ENCODE data around the gene PLEKHH3. TPM values are rescaled to one million over a fixed set of nuclear protein-coding genes. Genes with fewer than 3 reads are reported as not detected.
A peak's percentile ranks its signal among the peaks of the same experiment; 100 is the strongest.

PLEKHH3 gene
- total RNA-seq, 2 donors from 2014 or later = 13.7 to 24.3 TPM

DNA sequence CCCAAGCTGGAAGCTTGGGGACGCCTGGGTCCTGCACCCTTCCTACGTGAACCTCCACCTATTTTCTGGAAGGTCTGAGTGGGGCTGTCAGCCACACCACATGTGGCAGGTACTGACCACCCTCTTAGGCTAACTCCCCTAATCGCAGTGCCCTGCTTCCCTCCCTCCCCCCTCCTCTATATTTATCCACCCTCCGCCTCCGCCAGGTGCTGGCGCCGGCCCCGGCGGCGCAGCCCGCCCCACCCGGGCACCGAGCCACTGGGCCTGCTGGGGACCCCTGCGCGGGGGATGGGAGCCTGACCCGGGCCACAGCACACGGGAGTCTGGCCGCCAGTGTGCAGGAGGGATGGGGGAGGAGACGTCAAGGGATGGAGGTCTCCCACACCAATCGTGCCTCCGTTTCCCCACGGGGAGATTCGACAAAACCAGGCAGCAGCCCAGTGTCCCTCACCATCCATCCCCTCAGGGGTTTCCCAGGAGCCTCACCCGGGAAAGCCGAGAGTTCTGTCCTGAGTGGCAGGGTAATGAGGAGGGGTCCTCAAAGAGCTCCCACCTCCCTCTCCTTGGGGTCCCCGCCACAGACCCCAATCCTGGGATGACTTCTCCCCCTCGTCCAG lies 1.3 kb downstream of the PLEKHH3 start:
- H3K9ac ChIP-seq (ENCODE audit: extremely low read depth, low read length, poor library complexity, severe bottlenecking) = peak overlapping the region; percentile 38
- TF ChIP-seq CTCF (conservative IDR thresholded peaks at IDR 0.05) = no peak
- H3K36me3 ChIP-seq (ENCODE audit: control insufficient read depth, insufficient read depth, low read length) = no peaks in the 10 kb centered on the region
- Mint-ChIP-seq H3K27ac (no peak overlapping the region), H3K4me3 (peak overlapping the region; percentile 75), H3K36me3 (ENCODE audit: low read depth) (peaks cover 2% of the 10 kb centered on the region), H3K9me3 (no peaks in the 10 kb centered on the region), H3K27me3 (ENCODE audit: insufficient read depth) (peaks cover 66% of the 10 kb centered on the region), H3K4me1 (peaks cover 20% of the 10 kb centered on the region)
- H3K4me1 ChIP-seq (ENCODE audit: control insufficient read depth, insufficient read depth, low read length) = peaks cover 9% of the 10 kb centered on the region
- peaks cover 56% of the 10 kb centered on the region for H3K27me3 ChIP-seq (ENCODE audit: control insufficient read depth, insufficient read depth, low read length, poor library complexity, severe bottlenecking)
- H3K4me3 ChIP-seq (ENCODE audit: low read length) = peak overlapping the region; percentile 82
- DNase-seq = no peak
- no peak overlapping the region for H3K27ac ChIP-seq (ENCODE audit: low read depth, low read length)
- WGBS, 2 experiments (ENCODE audit: insufficient coverage in 1 of 2, insufficient read length in 1 of 2) = 5 to 9% methylated on average over 3 to 23 of the region's 27 CpGs
- H3K9me3 ChIP-seq (ENCODE audit: control insufficient read depth, low read length) = no peaks in the 10 kb centered on the region

GRCh38 chr17:42674755-42675347 lies 1.9 kb downstream of the PLEKHH3 start:
- H3K27me3 ChIP-seq (ENCODE audit: control insufficient read depth, insufficient read depth, low read length, poor library complexity, severe bottlenecking) = peaks cover 56% of the 10 kb centered on the region
- peak overlapping the region; percentile 75 for H3K4me3 Mint-ChIP-seq
- H3K9ac ChIP-seq (ENCODE audit: extremely low read depth, low read length, poor library complexity, severe bottlenecking) = no peak overlapping the region
- no peak for TF ChIP-seq CTCF (conservative IDR thresholded peaks at IDR 0.05)
- no peaks in the 10 kb centered on the region for H3K9me3 Mint-ChIP-seq
- H3K36me3 Mint-ChIP-seq (ENCODE audit: low read depth) = peaks cover 2% of the 10 kb centered on the region
- peak overlapping the region; percentile 82 for H3K4me3 ChIP-seq (ENCODE audit: low read length)
- peaks cover 20% of the 10 kb centered on the region for H3K4me1 Mint-ChIP-seq
- peaks cover 9% of the 10 kb centered on the region for H3K4me1 ChIP-seq (ENCODE audit: control insufficient read depth, insufficient read depth, low read length)
- WGBS, 2 experiments (ENCODE audit: insufficient coverage in 1 of 2, insufficient read length in 1 of 2) = 36 to 40% methylated on average over 1 to 9 of the region's 9 CpGs
- no peaks in the 10 kb centered on the region for H3K9me3 ChIP-seq (ENCODE audit: control insufficient read depth, low read length)
- no peak overlapping the region for H3K27ac ChIP-seq (ENCODE audit: low read depth, low read length)
- H3K36me3 ChIP-seq (ENCODE audit: control insufficient read depth, insufficient read depth, low read length) = no peaks in the 10 kb centered on the region
- peak; percentile 93 for DNase-seq
- no peak overlapping the region for H3K27ac Mint-ChIP-seq
- peaks cover 62% of the 10 kb centered on the region for H3K27me3 Mint-ChIP-seq (ENCODE audit: insufficient read depth)

- peaks cover 4% of the 10 kb centered on the region for H3K36me3 Mint-ChIP-seq (ENCODE audit: low read depth)
- H3K27me3 Mint-ChIP-seq (ENCODE audit: insufficient read depth) = peaks cover 67% of the 10 kb centered on the region
- Histone ChIP-seq H3K36me3 (ENCODE audit: control insufficient read depth, insufficient read depth, low read length) (no peaks in the 10 kb centered on the region), H3K9me3 (ENCODE audit: control insufficient read depth, low read length) (no peaks in the 10 kb centered on the region), H3K9ac (ENCODE audit: extremely low read depth, low read length, poor library complexity, severe bottlenecking) (no peak overlapping the region), H3K27me3 (ENCODE audit: control insufficient read depth, insufficient read depth, low read length, poor library complexity, severe bottlenecking) (peaks cover 56% of the 10 kb centered on the region), H3K4me1 (ENCODE audit: control insufficient read depth, insufficient read depth, low read length) (peaks cover 6% of the 10 kb centered on the region), H3K27ac (ENCODE audit: low read depth, low read length) (no peak overlapping the region), H3K4me3 (ENCODE audit: low read length) (no peak overlapping the region)
- peak; percentile 87 for TF ChIP-seq CTCF (conservative IDR thresholded peaks at IDR 0.05)
- H3K9me3 Mint-ChIP-seq = no peaks in the 10 kb centered on the region
- no peak overlapping the region for H3K27ac Mint-ChIP-seq
- 49 to 61% methylated on average over 10 to 32 of the region's 32 CpGs for WGBS, 2 experiments (ENCODE audit: insufficient coverage in 1 of 2, insufficient read length in 1 of 2)
- peak; percentile 93 for DNase-seq
- H3K4me3 Mint-ChIP-seq = peak overlapping the region; percentile 75
- H3K4me1 Mint-ChIP-seq = peaks cover 27% of the 10 kb centered on the region
These were observed 2.7 kb downstream of the PLEKHH3 start for GRCh38 chr17:42673885-42674754.

All from endodermal cell (in vitro differentiated cells).